Ovary (tissue), 3 donors: ENCODE measurements around the gene RBMS1.

Experiments
- POLR2A ChIP-seq: fragments of 450-650 bp; IDR thresholded peaks from one replicate; pipeline ENCODE4 v1.6.1; 2017; ENCODE audit warnings: antibody characterized with exemption, mild to moderate bottlenecking, moderate library complexity
- TF ChIP-seq, protein P1 (sequence below), 3 donors: fragments of 450-650 bp in 2 of 3; fragments of 200-600 bp in 1 of 3; IDR thresholded peaks; one replicate each; pipeline versions ENCODE4 v1.5.1 to v1.8.0; 2016 to 2022; ENCODE audit warnings: antibody characterized with exemption in 3 of 3, mild to moderate bottlenecking in 1 of 3
- donor health status: DM: no; HTN: no; CAD: no.

DNA sequence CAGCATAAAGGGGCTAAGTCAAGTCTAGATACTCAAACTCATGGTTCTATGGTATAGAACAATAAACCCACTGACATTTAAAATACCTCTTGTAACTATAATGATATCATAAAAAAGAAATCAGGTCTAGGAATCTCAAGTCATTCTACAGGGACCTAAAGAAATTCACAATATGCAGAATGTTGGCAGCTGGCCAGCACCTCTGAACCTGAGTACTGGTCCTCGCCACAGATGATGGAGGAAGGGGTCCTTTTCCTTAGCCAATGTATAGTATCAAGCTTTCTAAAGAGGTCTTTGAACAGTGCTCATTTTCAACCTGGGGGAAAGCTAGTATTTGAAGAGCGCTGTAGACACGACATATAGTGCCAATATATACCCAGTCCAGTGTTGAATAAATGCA lies 185.1 kb downstream of the RBMS1 start:
- TF ChIP-seq, protein P1, sequence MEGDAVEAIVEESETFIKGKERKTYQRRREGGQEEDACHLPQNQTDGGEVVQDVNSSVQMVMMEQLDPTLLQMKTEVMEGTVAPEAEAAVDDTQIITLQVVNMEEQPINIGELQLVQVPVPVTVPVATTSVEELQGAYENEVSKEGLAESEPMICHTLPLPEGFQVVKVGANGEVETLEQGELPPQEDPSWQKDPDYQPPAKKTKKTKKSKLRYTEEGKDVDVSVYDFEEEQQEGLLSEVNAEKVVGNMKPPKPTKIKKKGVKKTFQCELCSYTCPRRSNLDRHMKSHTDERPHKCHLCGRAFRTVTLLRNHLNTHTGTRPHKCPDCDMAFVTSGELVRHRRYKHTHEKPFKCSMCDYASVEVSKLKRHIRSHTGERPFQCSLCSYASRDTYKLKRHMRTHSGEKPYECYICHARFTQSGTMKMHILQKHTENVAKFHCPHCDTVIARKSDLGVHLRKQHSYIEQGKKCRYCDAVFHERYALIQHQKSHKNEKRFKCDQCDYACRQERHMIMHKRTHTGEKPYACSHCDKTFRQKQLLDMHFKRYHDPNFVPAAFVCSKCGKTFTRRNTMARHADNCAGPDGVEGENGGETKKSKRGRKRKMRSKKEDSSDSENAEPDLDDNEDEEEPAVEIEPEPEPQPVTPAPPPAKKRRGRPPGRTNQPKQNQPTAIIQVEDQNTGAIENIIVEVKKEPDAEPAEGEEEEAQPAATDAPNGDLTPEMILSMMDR (IDR thresholded peaks at IDR 0.05) = no peak
- no peak for TF ChIP-seq POLR2A
